OCI-LY1 (cell line): Measurements from ENCODE around the gene HSPD1.

ENCODE experiments used
- H2AFZ ChIP-seq: fragments of 200-600 bp; sonication (generic), shearing (Covaris generic); 2 replicates; pipeline ENCODE4 v1.6.0; 2014; ENCODE audit warnings: antibody characterized with exemption, mild to moderate bottlenecking, low read length
- H3F3A ChIP-seq: fragments of 200-600 bp; sonication (generic), shearing (Covaris generic); 2 replicates; pipeline ENCODE4 v1.6.0; 2014; ENCODE audit warnings: mild to moderate bottlenecking, antibody characterized with exemption, low read length, moderate library complexity; ENCODE audit not compliant: insufficient read depth
- H3K27ac ChIP-seq: fragments of 200-600 bp; sonication (generic); 2 replicates; pipeline ENCODE4 v1.5.1; 2014; ENCODE audit warnings: low read length, mixed run types, mild to moderate bottlenecking, low read depth; ENCODE audit not compliant: poor library complexity, severe bottlenecking
- H3K27me3 ChIP-seq: fragments of 200-600 bp; sonication (generic); 2 replicates; pipeline ENCODE4 v1.6.0; 2014; ENCODE audit warnings: antibody characterized with exemption, mild to moderate bottlenecking, low read length, moderate library complexity; ENCODE audit not compliant: insufficient read depth
- H3K36me3 ChIP-seq: fragments of 200-600 bp; sonication (generic); 2 replicates; pipeline ENCODE4 v1.6.1; 2014; ENCODE audit warnings: mild to moderate bottlenecking, antibody characterized with exemption, low read length, moderate library complexity, mixed read lengths; ENCODE audit not compliant: insufficient read depth
- H3K4me1 ChIP-seq: fragments of 200-600 bp; sonication (generic); 2 replicates; pipeline ENCODE4 v1.5.1; 2014; ENCODE audit warnings: mild to moderate bottlenecking, low read length, moderate library complexity; ENCODE audit not compliant: insufficient read depth, severe bottlenecking
- H3K4me2 ChIP-seq: fragments of 200-600 bp; sonication (generic), shearing (Covaris generic); 2 replicates; pipeline ENCODE4 v1.6.1; 2014; ENCODE audit warnings: low read length
- H3K4me3 ChIP-seq: fragments of 200-600 bp; sonication (generic); 2 replicates; pipeline ENCODE4 v1.5.1; 2014; ENCODE audit warnings: low read length, low read depth, mild to moderate bottlenecking, mixed read lengths; ENCODE audit not compliant: poor library complexity, severe bottlenecking
- H3K79me2 ChIP-seq: fragments of 200-600 bp; shearing (Covaris generic); 2 replicates; pipeline ENCODE4 v1.6.1; 2016; ENCODE audit warnings: mixed run types, low read length, mixed read lengths; ENCODE audit not compliant: insufficient read depth
- H3K9ac ChIP-seq: fragments of 200-600 bp; sonication (generic), shearing (Covaris generic); 2 replicates; pipeline ENCODE4 v1.6.1; 2014; ENCODE audit warnings: mild to moderate bottlenecking, low read length, mixed read lengths
- H3K9me2 ChIP-seq: fragments of 200-600 bp; sonication (generic), shearing (Covaris generic); 2 replicates; pipeline ENCODE4 v1.6.1; 2014; ENCODE audit warnings: low read depth, mild to moderate bottlenecking, low read length, mixed read lengths
- H3K9me3 ChIP-seq: fragments of 200-600 bp; shearing (Covaris generic); 2 replicates; pipeline ENCODE4 v1.6.1; 2014; ENCODE audit warnings: low read length, mixed read lengths
- H4K20me1 ChIP-seq: fragments of 200-600 bp; sonication (generic), shearing (Covaris generic); 2 replicates; pipeline ENCODE4 v1.6.0; 2016; ENCODE audit warnings: mild to moderate bottlenecking, low read length; ENCODE audit not compliant: insufficient read depth
- EZH2 ChIP-seq: fragments of 200-600 bp; sonication (generic), shearing (Covaris generic); IDR thresholded peaks from 2 replicates; pipeline ENCODE4 v1.8.0; 2017; ENCODE audit warnings: borderline replicate concordance, mixed run types, mild to moderate bottlenecking, antibody characterized with exemption, low read length, moderate library complexity, mixed read lengths
- TF ChIP-seq, protein P1 (sequence below): fragments of 200-600 bp; sonication (generic), shearing (Covaris generic); IDR thresholded peaks from 2 replicates; pipeline ENCODE4 v1.5.1; 2017; ENCODE audit warnings: mild to moderate bottlenecking, antibody characterized with exemption, low read length, moderate library complexity, mixed read lengths

HSPD1 gene

DNA sequence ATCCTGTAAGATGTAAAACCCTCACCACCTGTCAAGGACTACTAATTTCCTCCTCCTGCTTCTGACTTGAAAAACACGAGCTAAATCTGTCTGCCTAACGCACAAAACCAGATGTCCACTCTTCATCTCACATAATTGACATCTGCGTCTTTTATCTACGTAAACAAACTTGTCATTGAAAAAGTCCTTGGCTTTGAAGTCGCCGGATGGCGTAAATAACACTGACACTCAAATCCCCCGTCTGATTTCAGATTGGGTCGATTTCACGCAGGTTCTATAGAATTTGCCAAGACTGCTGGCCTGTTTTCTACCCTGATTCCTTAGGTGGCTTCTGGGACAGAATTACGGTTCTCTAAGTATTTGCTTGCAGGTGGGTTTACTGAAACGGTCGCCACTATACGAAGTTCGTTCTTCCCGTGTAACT, 15.7 kb upstream of the HSPD1 start:
- peak overlapping the region; percentile 84 for H3K4me3 ChIP-seq
- 0 out of 2 replicates have a peak overlapping the region, but pooled peaks have one; percentile 4 for H2AFZ ChIP-seq
- peak overlapping the region; percentile 84 for H3K4me2 ChIP-seq
- no peaks in the 10 kb centered on the region for H3F3A ChIP-seq
- no peaks in the 10 kb centered on the region for H3K9me2 ChIP-seq
- no peaks in the 10 kb centered on the region for H3K9me3 ChIP-seq
- H3K27me3 ChIP-seq = no peaks in the 10 kb centered on the region
- peaks cover 4% of the 10 kb centered on the region for H3K36me3 ChIP-seq
- TF ChIP-seq EZH2 = no peak
- TF ChIP-seq, protein P1, sequence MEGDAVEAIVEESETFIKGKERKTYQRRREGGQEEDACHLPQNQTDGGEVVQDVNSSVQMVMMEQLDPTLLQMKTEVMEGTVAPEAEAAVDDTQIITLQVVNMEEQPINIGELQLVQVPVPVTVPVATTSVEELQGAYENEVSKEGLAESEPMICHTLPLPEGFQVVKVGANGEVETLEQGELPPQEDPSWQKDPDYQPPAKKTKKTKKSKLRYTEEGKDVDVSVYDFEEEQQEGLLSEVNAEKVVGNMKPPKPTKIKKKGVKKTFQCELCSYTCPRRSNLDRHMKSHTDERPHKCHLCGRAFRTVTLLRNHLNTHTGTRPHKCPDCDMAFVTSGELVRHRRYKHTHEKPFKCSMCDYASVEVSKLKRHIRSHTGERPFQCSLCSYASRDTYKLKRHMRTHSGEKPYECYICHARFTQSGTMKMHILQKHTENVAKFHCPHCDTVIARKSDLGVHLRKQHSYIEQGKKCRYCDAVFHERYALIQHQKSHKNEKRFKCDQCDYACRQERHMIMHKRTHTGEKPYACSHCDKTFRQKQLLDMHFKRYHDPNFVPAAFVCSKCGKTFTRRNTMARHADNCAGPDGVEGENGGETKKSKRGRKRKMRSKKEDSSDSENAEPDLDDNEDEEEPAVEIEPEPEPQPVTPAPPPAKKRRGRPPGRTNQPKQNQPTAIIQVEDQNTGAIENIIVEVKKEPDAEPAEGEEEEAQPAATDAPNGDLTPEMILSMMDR = no peak
- peaks cover 31% of the 10 kb centered on the region for H3K4me1 ChIP-seq
- peak overlapping the region; percentile 84 for H3K9ac ChIP-seq
- H4K20me1 ChIP-seq = no peaks in the 10 kb centered on the region
- H3K27ac ChIP-seq = peak overlapping the region; percentile 91
- peaks cover 46% of the 10 kb centered on the region for H3K79me2 ChIP-seq

DNA sequence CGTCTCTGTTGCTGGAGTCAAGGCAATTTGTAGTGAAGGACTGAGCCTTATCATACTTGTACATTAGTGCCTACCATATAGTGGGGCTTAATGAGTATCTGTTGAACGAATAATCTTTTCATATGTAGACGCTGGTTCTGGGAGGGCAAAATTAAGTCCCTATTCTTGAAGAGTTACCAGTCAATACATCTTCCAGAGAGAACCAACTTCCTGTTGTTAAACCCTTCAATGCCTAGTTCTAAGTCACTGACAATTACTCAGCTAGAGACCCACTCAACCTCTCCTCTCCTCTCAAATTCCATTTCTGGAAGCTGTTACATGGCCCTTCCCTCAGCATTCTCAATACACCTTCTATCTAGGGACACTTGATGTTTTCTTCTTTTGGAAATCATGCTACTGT, 15.1 kb upstream of the HSPD1 start:
- Histone ChIP-seq H3K9me2 (no peaks in the 10 kb centered on the region), H3K9ac (peak overlapping the region; percentile 84), H3F3A (no peaks in the 10 kb centered on the region), H3K27ac (peak overlapping the region; percentile 91), H3K4me2 (peak overlapping the region; percentile 84), H2AFZ (no peak overlapping the region), H3K79me2 (peaks cover 40% of the 10 kb centered on the region), H3K9me3 (no peaks in the 10 kb centered on the region), H4K20me1 (no peaks in the 10 kb centered on the region), H3K36me3 (no peaks in the 10 kb centered on the region), H3K4me3 (peak overlapping the region; percentile 84), H3K27me3 (no peaks in the 10 kb centered on the region), H3K4me1 (peaks cover 31% of the 10 kb centered on the region)
- TF ChIP-seq EZH2 = no peak
- TF ChIP-seq, protein P1 = no peak

DNA sequence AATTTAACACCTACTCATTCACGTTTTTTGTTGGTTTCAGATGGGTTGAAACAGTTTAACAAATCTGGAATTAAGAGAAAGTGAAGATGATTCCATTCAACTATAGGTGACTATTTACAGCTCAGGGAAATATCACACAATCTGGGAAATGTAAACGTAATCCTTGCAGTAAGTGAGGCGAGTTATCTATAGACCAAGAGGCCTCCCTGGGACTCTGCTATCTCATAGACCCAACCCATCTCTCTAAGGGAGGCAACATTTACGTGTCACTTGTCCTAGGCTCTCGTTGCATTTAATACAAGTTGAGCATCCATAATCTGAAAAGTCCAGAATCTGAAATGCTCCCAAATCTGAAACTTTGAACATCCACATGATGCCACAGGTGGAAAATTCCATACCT, 14.3 kb upstream of the HSPD1 start:
- H3K9me3 ChIP-seq = no peaks in the 10 kb centered on the region
- H3K4me2 ChIP-seq = no peak overlapping the region
- no peaks in the 10 kb centered on the region for H3K36me3 ChIP-seq
- H3K4me1 ChIP-seq = peaks cover 31% of the 10 kb centered on the region
- no peaks in the 10 kb centered on the region for H4K20me1 ChIP-seq
- peak overlapping the region; percentile 91 for H3K27ac ChIP-seq
- no peaks in the 10 kb centered on the region for H3K27me3 ChIP-seq
- H2AFZ ChIP-seq = no peak overlapping the region
- H3K9me2 ChIP-seq = no peaks in the 10 kb centered on the region
- H3K4me3 ChIP-seq = no peak overlapping the region
- H3K9ac ChIP-seq = no peak overlapping the region
- peaks cover 32% of the 10 kb centered on the region for H3K79me2 ChIP-seq
- no peaks in the 10 kb centered on the region for H3F3A ChIP-seq
- no peak for TF ChIP-seq EZH2
- TF ChIP-seq, protein P1 = no peak
